ENCODE results near the gene PTEN.

The PTEN gene

DNA sequence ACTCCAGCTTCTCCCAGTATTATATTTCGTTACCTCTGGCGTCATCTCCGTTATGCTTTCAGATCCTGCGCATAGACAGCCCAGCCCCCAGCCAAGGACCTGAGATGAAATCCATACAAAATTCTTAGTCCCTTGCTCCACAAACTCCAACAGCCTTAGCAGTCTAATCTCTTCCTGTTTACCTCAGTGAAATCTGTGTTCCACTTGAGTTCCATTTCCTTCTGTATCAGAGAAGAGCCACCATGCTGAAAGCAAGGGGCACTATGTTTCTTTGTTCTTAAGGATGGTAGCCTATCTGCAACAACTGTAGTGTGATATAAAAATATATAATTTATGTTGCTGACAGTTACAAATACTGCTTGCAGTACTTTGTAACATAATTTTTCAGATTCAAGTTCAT lies 59.8 kb downstream of the PTEN start:
- no peak for DNase-seq

DNA sequence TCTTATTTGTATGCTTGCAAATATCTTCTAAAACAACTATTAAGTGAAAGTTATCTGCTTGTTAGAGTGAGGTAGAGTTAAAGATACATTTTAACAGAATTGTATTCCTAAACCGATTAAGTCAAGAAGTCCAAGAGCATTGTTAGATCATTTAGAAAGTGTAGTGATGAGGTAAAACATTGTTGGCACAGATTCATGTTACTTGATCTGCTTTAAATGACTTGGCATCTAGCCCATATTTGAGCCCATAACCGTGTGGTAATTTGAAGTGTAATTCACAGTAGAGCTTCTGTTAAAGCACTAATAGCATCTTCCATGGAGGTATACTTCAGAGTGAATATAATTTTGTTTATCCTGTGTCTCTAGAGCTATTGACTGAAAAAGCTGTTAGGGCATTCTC lies 62.1 kb downstream of the PTEN start:
- no peak for DNase-seq

DNA sequence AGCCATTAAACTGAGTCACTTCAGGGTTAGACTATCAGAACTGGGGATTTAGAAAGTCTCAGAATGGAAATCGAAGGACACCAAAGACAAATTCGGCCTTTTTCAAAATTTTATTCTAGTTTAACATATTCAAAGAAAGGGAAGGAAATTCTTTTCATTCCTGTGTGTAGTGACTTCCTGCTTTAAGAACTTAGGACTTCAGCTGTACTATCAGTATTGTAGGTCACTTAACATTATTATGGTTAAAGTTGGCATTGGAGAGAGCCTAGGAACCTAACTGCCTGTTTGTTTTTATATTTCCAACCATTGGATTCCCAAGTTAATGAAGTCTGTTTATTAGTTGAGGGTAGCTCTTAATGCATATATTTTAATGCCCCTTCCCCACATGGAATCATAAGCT lies 63.7 kb downstream of the PTEN start:
- no peak for DNase-seq

DNA sequence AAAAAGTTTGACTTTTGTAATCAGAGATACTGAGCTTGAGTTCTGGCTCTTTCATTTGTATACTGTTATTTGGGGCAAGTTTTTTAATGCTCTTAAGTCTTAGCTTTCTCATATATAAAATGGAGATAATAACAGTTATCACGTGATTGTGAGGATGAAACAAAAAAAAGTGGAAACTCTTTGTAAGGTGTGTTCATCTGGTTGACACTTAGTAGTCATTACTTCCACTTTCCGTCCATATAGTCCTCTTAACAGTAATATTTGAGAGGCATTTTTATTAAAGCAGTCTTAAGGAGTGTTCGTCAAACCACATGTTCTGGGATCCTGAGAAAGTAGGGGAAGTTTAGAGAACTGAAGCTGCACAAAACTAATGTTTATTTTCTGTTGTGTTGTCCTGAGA lies 65.6 kb downstream of the PTEN start:
- DNase-seq: no peak

DNA sequence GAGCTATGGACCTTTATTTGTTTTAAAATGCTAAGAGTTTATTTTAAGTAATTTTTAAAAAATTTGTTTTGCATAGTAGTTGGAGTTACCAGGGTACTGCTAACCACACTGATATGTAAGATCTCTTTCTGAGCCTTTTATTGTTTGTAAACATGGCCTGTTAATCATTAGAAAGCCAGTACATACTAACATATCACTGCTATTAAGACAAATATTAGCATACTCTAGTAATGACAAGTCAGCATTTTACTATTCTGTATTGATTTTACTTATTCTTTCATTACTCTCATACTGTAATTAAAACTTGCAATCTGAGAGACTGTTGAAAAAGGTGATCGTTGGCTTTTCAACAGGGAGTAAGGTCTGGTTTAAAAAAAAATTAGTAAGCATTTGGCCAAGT lies 66.7 kb downstream of the PTEN start:
- no peak for DNase-seq

DNA sequence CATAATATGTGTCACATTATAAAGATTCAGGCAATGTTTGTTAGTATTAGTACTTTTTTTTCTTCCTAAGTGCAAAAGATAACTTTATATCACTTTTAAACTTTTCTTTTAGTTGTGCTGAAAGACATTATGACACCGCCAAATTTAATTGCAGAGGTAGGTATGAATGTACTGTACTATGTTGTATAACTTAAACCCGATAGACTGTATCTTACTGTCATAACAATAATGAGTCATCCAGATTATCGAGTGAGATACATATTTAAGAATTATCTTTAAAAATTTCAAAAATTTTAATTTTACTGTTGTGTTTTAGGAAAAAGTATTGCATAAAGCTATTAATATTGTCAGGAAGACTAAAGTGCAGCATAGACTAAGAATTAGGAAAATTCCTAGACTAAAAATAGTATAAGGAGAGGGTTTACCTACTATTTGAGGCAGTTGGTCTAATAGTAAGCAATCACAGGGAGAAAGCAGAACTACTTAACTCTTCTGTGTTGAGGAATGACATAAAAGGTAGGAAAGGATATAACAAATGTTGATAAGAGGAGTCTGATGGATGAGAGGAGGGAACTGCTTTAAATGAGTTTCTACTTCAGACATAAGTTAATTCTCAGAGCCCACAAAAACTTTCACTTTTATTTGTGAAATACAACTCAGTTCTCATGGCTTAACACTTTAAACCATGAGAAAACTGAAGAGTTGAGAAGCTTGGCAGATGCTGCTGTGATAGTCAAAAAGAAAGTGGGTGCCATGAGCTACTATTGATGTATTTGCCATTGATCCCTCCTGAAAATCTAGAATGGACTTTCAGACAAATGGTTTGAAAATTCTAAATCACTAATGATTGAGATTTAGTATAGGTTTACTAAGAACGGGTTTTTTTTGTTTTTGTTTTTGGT lies 67.8 kb downstream of the PTEN start:
- DNase-seq: peak in 1 of 5 experiments; percentile 53

DNA sequence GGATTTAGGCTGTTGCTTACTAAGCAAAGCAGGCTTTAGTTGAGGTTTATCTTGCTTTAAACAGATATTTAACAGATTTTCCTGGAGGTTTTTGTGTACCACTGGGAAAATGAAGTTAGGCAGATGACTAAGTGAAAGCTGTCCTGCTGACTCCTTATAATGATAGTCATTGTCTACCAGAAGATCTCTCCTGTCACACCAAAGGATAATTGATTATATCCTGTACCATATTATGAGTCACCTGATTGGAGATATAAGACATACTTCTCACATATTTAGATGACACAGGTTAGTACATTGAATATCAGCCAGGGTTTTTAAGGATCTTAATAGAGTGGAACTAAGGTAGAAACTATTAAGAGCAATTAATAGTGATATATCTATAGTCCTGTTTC lies 68.4 kb downstream of the PTEN start:
- DNase-seq: peak in 1 of 5 experiments; percentile 22

DNA sequence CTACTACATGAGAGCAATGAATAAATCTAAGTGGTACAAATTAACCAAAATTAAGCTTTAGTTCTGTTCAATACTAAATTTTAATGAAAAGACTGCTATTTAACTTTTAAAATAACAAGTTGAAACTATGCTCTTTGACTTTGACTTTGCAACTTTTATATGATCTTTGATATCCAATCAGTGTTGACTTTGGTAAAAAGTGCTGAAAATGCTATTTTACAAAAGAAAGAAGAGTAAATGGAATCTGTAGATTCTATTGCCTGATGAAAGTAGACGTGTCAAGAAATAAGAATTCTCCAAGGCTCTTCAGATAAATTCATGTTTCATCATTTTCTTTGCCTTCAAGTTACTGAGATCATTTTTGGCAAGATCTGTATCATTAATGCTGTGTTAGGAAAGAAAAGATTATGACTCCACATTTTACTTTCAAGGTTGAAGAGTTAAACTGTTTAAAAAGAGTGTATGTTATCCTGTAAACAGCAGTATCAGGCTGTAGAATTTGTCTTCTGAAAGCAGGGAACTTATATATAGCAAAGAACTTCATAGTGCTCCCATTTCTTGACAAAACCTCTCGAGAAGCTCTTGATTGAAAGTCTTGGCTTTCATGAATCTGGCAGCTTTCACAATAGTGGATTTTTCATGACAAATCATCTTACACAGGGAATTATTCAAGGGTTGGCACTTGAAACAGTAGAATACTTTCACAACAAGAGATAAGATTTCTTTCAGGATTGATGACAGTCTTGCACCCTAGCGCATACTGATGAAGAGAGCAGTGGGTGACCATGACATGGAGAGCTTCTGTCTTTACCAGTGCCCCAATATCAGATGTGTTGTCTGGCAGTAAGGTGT lies 72.1 kb downstream of the PTEN start:
- DNase-seq: no peak

DNA sequence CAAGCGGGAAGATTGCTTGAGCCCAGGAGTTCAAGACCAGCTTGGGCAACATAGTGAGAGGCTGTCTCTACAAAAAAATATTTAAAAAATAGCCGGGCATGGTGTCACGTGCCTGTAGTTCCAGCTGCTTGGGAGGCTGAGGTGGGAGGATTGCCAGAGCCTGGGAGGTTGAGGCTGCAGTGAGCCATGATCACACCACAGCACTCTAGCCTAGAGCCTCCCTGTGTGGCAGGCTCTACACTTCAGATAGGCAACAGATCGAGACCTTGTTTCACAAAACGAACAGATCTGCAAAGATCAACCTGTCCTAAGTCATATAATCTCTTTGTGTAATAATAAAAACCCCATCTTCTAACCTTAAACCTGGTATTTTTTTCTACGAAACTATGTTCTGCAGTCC lies 76.8 kb downstream of the PTEN start:
- DNase-seq: no peak

DNA sequence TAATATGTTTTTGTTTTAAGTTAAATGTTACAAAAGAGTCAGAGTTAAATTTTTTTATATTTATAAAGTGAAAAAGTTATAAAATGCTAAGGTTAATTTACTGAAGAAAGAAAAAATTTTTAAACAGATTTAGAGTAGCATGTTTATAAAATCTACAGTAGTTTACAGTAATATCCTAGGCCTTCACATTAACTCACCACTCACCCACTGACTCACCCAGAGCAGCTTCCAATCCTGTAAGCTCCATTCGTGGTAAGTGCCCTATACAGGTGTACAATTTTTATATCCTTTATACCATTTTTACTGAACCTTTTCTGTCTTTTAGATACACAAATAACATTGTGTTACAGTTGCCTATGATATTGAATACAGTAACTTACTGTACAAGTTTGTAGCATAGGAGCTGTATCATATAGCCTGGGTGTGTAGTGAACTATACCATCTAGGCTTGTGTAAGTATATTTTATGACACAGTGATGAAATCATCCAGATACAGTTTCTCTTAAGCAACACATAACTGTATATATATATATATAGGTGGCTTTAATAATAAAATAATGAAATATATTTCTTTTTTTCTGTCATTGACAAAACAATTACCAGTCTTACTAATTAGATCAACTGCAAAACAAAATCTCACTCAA lies 79.6 kb downstream of the PTEN start:
- DNase-seq: no peak

DNA sequence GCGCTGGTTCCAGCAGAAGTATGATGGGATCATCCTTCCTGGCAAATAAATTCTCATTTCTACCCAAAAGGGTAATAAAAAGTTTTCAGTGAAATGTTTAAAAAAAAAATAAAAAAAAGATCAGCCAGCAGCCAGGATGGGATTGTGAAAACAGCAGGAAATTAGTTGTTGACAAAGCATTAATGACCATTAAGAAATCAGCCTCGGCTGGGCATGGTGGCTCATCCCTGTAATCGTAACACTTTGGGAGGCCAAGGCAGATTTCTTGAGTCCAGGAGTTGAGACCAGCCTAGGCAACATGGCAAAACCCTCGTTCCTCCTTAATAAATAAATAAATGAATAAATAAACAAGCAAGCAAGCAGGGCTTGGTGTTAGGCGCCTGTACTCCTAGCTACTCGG lies 82.6 kb downstream of the PTEN start:
- no peak for DNase-seq

DNA sequence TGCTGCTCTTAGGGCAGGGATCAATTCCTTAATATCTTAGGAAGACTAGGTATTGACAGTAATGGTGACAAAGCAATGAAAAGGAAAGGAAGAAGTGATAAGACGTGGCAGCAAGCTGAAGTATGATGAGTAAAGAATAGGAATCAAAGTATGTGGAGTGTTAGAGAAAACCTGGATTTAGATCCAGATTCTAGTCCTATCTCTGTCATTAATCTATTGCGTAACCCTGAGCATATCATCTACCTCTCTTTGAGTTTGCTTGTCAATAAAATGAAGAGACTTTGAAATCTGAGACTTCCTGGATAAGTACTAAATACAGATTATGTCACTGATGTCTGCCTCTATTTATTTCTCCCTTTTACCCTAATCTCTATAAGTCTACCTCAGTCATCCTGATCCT lies 89.2 kb downstream of the PTEN start:
- DNase-seq: no peak

DNA sequence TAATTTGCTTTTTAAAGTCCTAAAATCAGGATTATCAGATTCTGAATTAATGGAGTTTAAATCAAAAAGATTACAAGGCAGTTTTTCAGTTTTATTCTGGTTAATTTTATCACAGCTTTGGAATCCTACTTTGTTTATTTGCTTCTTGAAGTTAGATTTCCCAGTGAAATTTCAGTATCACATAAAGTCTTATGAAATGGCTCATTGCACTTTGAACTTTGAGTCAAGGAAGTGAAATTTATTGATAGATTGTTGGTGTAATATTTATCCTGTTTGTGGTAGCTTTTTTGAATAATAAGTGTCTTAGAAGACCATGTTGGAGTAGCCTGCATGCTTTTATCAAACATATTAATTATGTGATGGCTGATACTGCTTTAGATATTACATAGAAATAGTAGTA lies 92.6 kb downstream of the PTEN start:
- DNase-seq: no peak

DNA sequence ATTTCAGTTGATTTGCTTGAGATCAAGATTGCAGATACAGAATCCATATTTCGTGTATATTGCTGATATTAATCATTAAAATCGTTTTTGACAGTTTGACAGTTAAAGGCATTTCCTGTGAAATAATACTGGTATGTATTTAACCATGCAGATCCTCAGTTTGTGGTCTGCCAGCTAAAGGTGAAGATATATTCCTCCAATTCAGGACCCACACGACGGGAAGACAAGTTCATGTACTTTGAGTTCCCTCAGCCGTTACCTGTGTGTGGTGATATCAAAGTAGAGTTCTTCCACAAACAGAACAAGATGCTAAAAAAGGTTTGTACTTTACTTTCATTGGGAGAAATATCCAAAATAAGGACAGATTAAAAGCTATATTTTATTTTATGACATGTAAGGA lies 94.3 kb downstream of the PTEN start:
- DNase-seq: no peak

DNA sequence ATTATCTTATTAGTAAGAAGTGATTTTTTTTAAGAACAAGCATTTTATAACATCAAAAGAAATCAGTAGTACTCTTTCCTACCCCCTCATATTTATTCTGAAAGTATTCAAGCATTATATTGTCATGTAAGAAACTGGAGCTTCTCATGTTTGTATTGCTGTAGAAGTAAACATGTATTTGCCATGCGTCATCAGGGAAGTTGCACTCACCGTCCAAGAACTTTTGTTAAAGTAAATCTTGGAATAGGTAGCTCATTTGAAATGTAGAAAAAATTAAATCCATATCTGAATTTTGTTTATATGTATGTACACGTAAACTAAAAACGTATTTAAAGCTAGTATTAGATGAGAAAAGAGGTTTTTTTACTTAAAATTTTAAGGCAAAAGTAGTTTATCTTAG lies 96.8 kb downstream of the PTEN start:
- DNase-seq: no peak

DNA sequence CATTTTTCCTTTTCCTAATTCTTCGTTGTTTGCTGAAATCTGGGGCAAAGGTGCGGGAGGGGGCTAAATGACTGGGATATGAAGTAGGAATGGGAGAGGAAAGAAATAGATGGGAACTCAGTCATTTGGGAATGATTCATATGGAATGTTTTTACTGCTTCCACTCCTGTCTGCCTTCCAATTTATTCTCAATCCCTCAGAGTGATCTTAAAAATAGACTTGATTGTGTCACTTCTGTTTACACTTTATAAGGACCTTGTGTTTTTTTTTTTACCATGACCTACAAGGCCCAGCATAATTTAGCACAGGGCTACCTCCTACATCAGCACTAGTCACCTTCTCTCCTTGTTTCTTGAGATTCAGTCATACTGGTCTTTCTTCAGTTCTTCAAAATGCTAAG lies 97.9 kb downstream of the PTEN start:
- no peak for DNase-seq

DNA sequence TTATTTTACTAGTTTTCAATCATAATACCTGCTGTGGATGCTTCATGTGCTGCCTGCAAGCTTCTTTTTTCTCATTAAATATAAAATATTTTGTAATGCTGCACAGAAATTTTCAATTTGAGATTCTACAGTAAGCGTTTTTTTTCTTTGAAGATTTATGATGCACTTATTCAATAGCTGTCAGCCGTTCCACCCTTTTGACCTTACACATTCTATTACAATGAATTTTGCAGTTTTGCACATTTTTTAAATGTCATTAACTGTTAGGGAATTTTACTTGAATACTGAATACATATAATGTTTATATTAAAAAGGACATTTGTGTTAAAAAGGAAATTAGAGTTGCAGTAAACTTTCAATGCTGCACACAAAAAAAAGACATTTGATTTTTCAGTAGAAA lies 103.0 kb downstream of the PTEN start:
- no peak for DNase-seq

DNA sequence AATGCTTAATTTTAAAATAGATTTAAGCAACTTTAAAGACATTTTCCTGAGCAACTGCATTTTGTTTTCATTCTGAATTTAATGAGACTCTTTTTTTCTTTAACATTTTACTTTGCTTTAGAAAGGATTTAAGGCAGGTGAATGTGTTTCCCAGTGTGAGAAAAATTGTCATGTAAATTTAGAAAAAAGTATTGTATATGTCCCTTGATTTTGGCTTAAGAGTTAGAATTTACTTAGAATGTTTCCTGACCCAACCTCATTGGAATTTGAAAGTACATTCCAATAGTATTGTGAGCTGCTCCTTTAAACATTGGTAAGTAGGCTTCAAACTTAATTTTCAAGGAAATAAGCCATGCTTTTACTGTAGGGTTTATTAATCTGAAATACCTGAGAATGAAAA lies 110.2 kb downstream of the PTEN start:
- no peak for DNase-seq

DNA sequence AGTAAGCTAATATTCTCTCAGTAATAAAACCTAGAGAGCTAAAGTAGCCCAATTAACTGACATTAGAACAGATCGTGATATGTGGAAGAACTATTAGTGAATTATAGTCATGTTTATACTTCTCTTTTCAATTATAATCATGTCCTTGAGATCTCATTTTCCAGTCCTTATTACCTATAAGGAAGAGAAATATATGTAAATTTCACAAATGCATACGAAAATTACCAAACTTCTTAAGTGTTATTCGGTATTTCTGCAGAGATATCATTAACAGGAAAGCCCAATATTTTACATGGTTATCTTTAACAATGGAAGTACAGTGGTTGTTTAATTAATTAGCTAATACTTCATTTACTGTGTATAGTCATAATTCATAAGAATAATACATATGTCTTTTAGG lies 110.7 kb downstream of the PTEN start:
- no peak for DNase-seq

DNA sequence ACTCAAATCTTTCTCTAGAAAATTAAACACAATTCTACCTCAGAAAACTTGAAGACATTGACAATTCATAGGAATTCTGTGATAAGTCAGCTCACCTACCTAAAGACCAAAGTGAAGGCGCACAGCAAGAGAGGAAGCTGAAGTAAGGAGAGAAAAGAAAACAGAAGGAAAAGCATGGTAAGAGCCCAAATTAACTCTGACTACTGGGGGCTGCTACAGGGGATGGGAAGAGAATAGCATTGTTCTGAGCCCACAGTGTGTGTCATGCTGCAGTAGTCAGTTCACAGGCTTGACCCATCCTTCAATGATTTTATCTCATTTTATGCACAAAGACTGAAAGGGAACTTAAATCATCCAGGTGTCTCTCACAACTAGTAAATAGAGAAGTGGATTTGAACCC lies 111.3 kb downstream of the PTEN start:
- DNase-seq: no peak

DNA sequence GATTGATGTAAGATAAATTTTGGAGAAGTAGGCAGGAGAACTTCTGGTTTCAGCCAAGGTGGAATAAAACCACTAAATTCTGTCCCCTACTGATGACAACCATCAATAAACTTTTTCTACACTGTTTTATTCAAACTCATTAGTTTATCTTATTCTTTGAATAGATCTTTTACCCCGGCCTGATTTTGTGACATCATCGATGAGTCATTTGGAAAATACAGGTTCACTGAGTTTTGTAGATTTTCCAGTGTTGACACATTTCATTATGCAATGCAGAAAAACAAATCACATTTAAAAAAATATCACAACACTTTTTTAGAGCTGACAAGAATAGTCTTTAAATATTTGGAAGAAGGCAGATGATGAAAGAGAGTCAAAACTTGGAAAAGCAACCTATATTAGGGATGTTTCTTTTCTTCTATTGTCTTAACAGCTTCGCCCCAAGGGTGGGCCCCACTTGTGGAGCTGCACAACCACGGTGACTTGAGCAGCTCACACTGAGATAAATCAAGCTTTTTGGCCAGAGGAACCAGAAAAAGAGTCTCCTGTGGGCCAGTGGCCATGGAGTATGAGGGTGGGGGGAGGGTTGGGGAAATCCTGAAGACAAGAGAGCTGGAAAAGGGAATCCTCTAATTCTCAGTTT lies 112.8 kb downstream of the PTEN start:
- DNase-seq: peak in 1 of 5 experiments; percentile 32

DNA sequence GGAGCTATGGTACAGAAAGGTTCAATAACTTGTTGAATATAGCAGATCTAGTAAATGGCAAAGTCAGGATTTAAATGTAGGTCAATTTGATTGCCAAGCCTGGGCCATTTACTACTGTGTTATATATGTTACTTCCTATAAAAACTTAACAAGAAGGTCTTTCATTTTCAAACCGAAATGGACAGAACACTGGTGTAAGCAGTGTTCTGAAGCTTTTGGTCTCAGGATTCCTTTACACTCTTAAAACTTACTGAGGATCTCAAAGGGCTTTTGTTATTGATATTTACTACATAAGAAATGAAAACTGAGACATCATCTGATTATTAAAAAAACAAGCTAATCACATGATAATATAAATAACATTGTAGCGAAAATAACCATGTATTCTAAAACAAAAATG lies 114.7 kb downstream of the PTEN start:
- no peak for DNase-seq

DNA sequence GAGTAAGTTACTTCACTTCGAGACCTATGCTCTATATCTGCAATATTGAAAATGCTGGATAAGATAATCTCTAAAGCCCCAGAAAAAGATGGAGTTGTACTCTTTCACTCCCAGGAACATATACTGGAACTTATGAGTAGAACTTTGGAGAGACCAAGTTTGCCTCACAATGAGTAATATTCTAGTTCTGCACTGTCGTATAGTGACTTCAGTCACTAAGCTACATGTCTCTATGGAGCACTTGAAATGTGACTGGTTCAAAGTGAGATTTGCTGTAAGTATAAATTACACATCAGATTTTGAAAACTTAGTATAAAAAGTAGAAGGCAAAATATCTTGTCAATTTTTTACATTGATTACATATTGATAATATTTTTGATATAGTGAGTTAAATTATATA lies 116.4 kb downstream of the PTEN start:
- no peak for DNase-seq

Measured in T-helper 2 cell (primary cell).